ENCODE data around the gene PNPLA1.

PNPLA1 gene

GRCh38 chr6:36269834-36270705, at the start of gene PNPLA1:
PNPLA1 (plus strand) TSS chr6:36270060; CDS start chr6:36270460, 400 bp downstream.
- no peak for DNase-seq (ENCODE audit: low read depth)

- DNase-seq (ENCODE audit: low read depth), result peak; percentile 34
These were observed 49.6 kb upstream of the PNPLA1 start for GRCh38 chr6:36220226-36220625.

GRCh38 chr6:36221674-36222073, 48.2 kb upstream of the PNPLA1 start:
- DNase-seq (ENCODE audit: low read depth), result no peak

- DNase-seq (ENCODE audit: low read depth), result no peak
These were observed 46.9 kb upstream of the PNPLA1 start for GRCh38 chr6:36222924-36223323.

- DNase-seq (ENCODE audit: low read depth), result peak; percentile 10
These were observed 46.2 kb upstream of the PNPLA1 start for GRCh38 chr6:36223706-36224105.

GRCh38 chr6:36224918-36225461, 44.9 kb upstream of the PNPLA1 start:
- peak; percentile 40 for DNase-seq (ENCODE audit: low read depth)

GRCh38 chr6:36226438-36227047, 43.3 kb upstream of the PNPLA1 start:
- no peak for DNase-seq (ENCODE audit: low read depth)

GRCh38 chr6:36227379-36228228, 42.3 kb upstream of the PNPLA1 start:
- no peak for DNase-seq (ENCODE audit: low read depth)

- no peak for DNase-seq (ENCODE audit: low read depth)
These were observed 40.6 kb upstream of the PNPLA1 start for GRCh38 chr6:36229223-36229622.

GRCh38 chr6:36230371-36230770, 39.5 kb upstream of the PNPLA1 start:
- no peak for DNase-seq (ENCODE audit: low read depth)

GRCh38 chr6:36232172-36232571, 37.7 kb upstream of the PNPLA1 start:
- no peak for DNase-seq (ENCODE audit: low read depth)

- no peak for DNase-seq (ENCODE audit: low read depth)
These were observed 34.6 kb upstream of the PNPLA1 start for GRCh38 chr6:36235309-36235708.

GRCh38 chr6:36235862-36236261, 34.0 kb upstream of the PNPLA1 start:
- no peak for DNase-seq (ENCODE audit: low read depth)

GRCh38 chr6:36239774-36240173, 30.1 kb upstream of the PNPLA1 start:
- no peak for DNase-seq (ENCODE audit: low read depth)

GRCh38 chr6:36241728-36242127, 28.1 kb upstream of the PNPLA1 start:
- no peak for DNase-seq (ENCODE audit: low read depth)

GRCh38 chr6:36242161-36242560, 27.7 kb upstream of the PNPLA1 start:
- DNase-seq (ENCODE audit: low read depth), result no peak

GRCh38 chr6:36242626-36243025, 27.2 kb upstream of the PNPLA1 start:
- DNase-seq (ENCODE audit: low read depth), result no peak

GRCh38 chr6:36243562-36244212, 26.2 kb upstream of the PNPLA1 start:
- no peak for DNase-seq (ENCODE audit: low read depth)

- no peak for DNase-seq (ENCODE audit: low read depth)
These were observed 25.1 kb upstream of the PNPLA1 start for GRCh38 chr6:36244641-36245280.

GRCh38 chr6:36245572-36246061, 24.2 kb upstream of the PNPLA1 start:
- no peak for DNase-seq (ENCODE audit: low read depth)

Measured in iris pigment epithelial cell (primary cell).